ENCODE results near the gene EYS.

The EYS gene

DNA sequence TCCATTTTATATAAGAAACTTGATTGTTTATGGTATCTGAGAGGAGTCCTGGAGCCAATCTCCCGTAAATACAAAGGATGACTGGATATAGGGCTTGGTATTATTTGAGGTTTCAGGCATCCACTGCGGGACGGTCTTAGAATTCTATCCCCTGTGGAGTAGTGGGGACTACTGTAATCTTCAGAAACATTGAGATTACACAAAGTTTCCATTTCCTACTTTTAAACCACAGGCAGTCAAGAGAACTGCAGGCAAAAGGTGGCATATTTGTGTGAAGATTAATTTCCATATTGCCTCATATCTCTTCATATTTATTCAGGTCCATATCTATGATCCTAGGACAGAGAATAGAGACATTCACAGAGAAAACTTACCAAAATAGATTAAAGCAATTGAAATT, 1485.2 kb downstream of the EYS start:
- POLR2A ChIA-PET, result no interaction called here
- TF ChIP-seq, protein P1, sequence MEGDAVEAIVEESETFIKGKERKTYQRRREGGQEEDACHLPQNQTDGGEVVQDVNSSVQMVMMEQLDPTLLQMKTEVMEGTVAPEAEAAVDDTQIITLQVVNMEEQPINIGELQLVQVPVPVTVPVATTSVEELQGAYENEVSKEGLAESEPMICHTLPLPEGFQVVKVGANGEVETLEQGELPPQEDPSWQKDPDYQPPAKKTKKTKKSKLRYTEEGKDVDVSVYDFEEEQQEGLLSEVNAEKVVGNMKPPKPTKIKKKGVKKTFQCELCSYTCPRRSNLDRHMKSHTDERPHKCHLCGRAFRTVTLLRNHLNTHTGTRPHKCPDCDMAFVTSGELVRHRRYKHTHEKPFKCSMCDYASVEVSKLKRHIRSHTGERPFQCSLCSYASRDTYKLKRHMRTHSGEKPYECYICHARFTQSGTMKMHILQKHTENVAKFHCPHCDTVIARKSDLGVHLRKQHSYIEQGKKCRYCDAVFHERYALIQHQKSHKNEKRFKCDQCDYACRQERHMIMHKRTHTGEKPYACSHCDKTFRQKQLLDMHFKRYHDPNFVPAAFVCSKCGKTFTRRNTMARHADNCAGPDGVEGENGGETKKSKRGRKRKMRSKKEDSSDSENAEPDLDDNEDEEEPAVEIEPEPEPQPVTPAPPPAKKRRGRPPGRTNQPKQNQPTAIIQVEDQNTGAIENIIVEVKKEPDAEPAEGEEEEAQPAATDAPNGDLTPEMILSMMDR (IDR thresholded peaks at IDR 0.05; ENCODE audit: control extremely low read depth, extremely low read depth, low read depth, missing control alignments), result no peak
- CTCF ChIA-PET, result no interaction called here
- no peak for DNase-seq (ENCODE audit: extremely low spot score)

DNA sequence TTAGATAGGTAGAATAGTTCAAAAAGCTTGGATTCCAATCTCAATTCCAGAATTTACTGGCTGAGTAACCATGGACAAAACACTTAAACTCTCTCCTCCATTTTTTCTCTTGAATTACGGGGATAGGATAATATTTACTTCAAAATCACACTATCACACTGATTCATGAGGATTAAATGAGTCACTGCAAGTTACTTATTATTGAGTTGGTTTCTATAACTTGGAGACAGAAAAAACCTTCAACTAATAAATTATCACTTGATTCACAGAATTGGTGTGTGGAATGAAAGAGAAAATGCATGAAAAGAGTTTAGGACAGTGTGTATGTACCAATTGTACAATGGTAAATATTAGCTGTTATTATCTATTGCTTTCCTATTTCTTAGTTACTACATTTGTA, 1486.2 kb downstream of the EYS start:
- DNase-seq (ENCODE audit: extremely low spot score), result no peak
- TF ChIP-seq, protein P1 (IDR thresholded peaks at IDR 0.05; ENCODE audit: control extremely low read depth, extremely low read depth, low read depth, missing control alignments), result no peak
- ChIA-PET CTCF (interaction anchor here (1.1 kb wide), 1 partner anchor 11 kb away, joined by 3 read pairs; no protein-coding TSS in a partner anchor), POLR2A (no interaction called here)

DNA sequence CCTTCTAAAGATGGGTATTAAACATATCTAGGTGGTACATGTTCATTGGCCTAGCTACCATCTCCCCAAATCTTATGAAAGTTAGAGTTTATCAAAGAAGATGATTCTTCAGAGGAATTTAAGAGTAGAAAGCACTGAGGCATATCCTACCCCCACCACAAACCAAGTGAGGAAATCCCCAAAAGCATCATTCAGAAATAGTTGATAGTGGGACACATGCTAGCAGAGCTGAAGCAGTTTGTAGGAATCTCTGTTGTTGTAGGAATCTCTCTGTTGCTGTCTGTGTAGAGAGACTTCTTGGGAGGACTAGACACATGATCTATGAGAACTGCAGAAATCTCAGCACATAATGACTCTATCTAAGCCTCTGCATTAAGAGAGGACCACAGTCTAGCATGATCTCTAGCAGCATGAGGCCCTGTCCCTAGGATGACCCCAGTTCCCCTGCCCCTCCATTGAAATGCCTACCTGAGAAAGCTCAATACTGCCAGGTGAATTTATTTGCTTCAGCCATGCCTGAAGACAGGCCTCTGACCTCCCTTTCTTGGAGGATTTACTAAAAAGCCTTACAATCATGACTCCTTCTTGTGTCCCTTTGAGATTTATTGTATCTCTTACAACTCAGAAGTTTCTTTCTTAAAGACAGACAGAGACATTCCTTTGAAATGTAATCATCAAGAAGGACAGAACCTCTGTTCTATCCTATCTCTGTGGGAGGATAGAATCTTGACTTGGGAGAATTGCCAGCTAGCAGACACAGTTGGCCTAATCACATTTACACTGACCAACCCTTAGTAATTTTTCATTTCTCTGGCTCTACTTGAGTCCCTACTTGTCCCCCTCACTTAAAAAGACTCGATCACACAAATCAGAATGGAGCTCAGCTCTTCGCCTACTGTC, 1489.1 kb downstream of the EYS start:
- peak; percentile 3 for DNase-seq (ENCODE audit: extremely low spot score)
- CTCF ChIA-PET, result interaction anchor here (2.4 kb wide), 1 partner anchor 9 kb away, joined by 8 read pairs; no protein-coding TSS in a partner anchor

DNA sequence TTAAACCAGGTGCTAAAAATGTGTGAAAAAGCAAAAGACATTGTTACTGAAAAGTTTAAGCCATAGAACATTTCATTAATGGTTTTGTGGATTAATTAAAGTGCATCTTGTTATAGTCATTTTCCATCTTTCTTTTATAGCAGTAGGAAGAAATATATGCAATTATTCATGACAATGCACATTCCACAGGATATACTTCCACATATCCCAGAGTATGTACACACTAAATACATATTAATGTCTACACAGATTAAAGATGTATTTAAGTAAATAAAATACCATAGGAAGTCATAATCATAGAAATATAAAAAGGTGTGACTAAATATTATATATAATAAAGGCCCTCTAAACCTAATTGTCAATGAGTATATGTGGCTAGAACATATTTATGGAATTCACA, 1492.7 kb downstream of the EYS start:
- ChIA-PET POLR2A (no interaction called here), CTCF (no interaction called here)
- TF ChIP-seq, protein P1 (IDR thresholded peaks at IDR 0.05; ENCODE audit: control extremely low read depth, extremely low read depth, low read depth, missing control alignments), result no peak
- DNase-seq (ENCODE audit: extremely low spot score), result no peak

More for the DNA sequence above, 1489.1 kb downstream of the EYS start:
- POLR2A ChIA-PET, result no interaction called here
- TF ChIP-seq, protein P1 (IDR thresholded peaks at IDR 0.05; ENCODE audit: control extremely low read depth, extremely low read depth, low read depth, missing control alignments), result no peak

DNA sequence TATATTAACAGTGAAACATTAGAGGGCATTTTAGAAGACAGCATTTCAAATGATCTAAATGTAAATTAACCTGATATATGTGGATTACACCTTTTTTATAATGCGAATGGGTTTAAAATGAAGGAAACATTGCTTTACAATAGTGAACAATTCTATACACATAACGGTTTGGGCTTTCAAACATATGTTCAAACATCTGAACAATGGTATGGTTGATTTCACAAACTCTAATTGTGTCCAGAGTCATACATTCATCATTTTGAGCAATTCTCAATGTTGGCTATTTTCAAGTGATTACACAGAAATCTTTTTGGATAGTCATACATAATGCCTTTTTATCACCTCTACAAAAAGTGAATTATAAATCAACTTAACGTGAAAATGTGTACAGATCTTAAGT, 1493.3 kb downstream of the EYS start:
- DNase-seq (ENCODE audit: extremely low spot score), result no peak
- ChIA-PET POLR2A (no interaction called here), CTCF (no interaction called here)
- TF ChIP-seq, protein P1 (IDR thresholded peaks at IDR 0.05; ENCODE audit: control extremely low read depth, extremely low read depth, low read depth, missing control alignments), result no peak

DNA sequence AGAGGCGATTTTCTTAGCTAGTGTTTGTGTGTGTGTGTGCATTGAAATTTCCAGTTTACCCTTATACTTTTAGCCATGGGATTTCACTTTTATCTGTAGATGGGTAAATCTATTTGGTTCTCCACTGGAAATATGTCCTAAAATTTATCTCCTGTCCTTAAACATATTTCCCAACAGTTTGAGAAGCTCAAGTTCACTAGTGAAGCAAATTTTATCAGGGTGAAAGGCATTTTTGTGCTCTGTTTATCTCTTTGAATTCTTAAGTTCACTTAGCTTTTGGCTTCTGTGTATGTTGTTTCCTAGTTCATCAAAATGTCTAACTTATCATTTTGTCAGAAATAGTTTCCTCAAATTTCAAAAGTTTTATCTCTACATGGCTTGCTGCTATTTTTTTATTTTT, 1509.8 kb downstream of the EYS start:
- no peak for DNase-seq (ENCODE audit: extremely low spot score)
- ChIA-PET CTCF (no interaction called here), POLR2A (no interaction called here)
- TF ChIP-seq, protein P1 (IDR thresholded peaks at IDR 0.05; ENCODE audit: control extremely low read depth, extremely low read depth, low read depth, missing control alignments), result no peak

Measured in GM10248 (cell line).